Astrocyte (in vitro differentiated cells and primary cell): ENCODE data around the gene BAG3. TPM values are rescaled to one million over a fixed set of nuclear protein-coding genes. Genes with fewer than 3 reads are reported as not detected.

Source experiments
- DNase-seq: peaks from one replicate; pipeline ENCODE4 v3.0.0-alpha.2; 2010; ENCODE audit warnings: low read depth
- FAIRE-seq: peaks from 2 replicates; lab custom pipeline; 2011; peaks lifted over from hg19 to GRCh38; lab: Jason Lieb, UNC
- H2AFZ ChIP-seq: 2 replicates; pipeline ENCODE4 v1.6.0; 2012; ENCODE audit warnings: low read depth, low read length, inconsistent platforms
- H3K27ac ChIP-seq: 2 replicates; pipeline ENCODE4 v1.5.1; 2011; ENCODE audit warnings: low read depth, low read length, inconsistent platforms
- H3K27me3 ChIP-seq: 2 replicates; pipeline ENCODE4 v1.6.0; 2011; ENCODE audit warnings: low read length, inconsistent platforms; ENCODE audit not compliant: insufficient read depth
- H3K36me3 ChIP-seq: 2 replicates; pipeline ENCODE4 v1.5.1; 2011; ENCODE audit warnings: low read length, inconsistent platforms; ENCODE audit not compliant: insufficient read depth
- H3K4me1 ChIP-seq: 2 replicates; pipeline ENCODE4 v1.5.1; 2011; ENCODE audit warnings: low read length, inconsistent platforms; ENCODE audit not compliant: insufficient read depth
- H3K4me2 ChIP-seq: 2 replicates; pipeline ENCODE4 v1.6.0; 2012; ENCODE audit warnings: low read length, inconsistent platforms
- H3K4me3 ChIP-seq: 2 replicates; pipeline ENCODE4 v1.5.1; 2011; ENCODE audit warnings: low read depth, mild to moderate bottlenecking, low read length, inconsistent platforms; ENCODE audit not compliant: insufficient read depth
- H3K79me2 ChIP-seq: 2 replicates; pipeline ENCODE4 v1.6.0; 2012; ENCODE audit warnings: mild to moderate bottlenecking, low read length, inconsistent platforms; ENCODE audit not compliant: insufficient read depth
- H3K9ac ChIP-seq: 2 replicates; pipeline ENCODE4 v1.6.0; 2012; ENCODE audit warnings: mild to moderate bottlenecking, low read length, inconsistent platforms
- H3K9me3 ChIP-seq: 2 replicates; pipeline ENCODE4 v1.5.1; 2012; ENCODE audit warnings: low read depth, mild to moderate bottlenecking, low read length, inconsistent platforms; ENCODE audit not compliant: insufficient read depth
- H4K20me1 ChIP-seq: 2 replicates; pipeline ENCODE4 v1.6.0; 2012; ENCODE audit warnings: low read length, inconsistent platforms; ENCODE audit not compliant: insufficient read depth
- H3K27ac Mint-ChIP-seq: one replicate; pipeline ENCODE4 v1.8.0; 2021; ENCODE audit warnings: mild to moderate bottlenecking, mixed read lengths; ENCODE audit not compliant: unreplicated experiment
- H3K27me3 Mint-ChIP-seq: one replicate; pipeline ENCODE4 v1.8.0; 2021; ENCODE audit warnings: low read depth, mixed read lengths; ENCODE audit not compliant: unreplicated experiment
- H3K36me3 Mint-ChIP-seq: one replicate; pipeline ENCODE4 v1.8.0; 2021; ENCODE audit warnings: low read depth, mixed read lengths; ENCODE audit not compliant: unreplicated experiment
- H3K4me1 Mint-ChIP-seq: one replicate; pipeline ENCODE4 v1.8.0; 2021; ENCODE audit warnings: low read depth, mixed read lengths; ENCODE audit not compliant: unreplicated experiment
- H3K4me3 Mint-ChIP-seq: one replicate; pipeline ENCODE4 v1.8.0; 2021; ENCODE audit warnings: mild to moderate bottlenecking, moderate library complexity, mixed read lengths; ENCODE audit not compliant: unreplicated experiment
- H3K9me3 Mint-ChIP-seq: one replicate; pipeline ENCODE4 v1.8.0; 2021; ENCODE audit warnings: mild to moderate bottlenecking, mixed read lengths; ENCODE audit not compliant: unreplicated experiment
- EZH2 ChIP-seq: IDR thresholded peaks from 2 replicates; pipeline ENCODE4 v1.6.1; 2012; ENCODE audit warnings: mild to moderate bottlenecking, low read length, inconsistent platforms; ENCODE audit not compliant: insufficient read depth
- total RNA-seq: library from RNA; stranded (reverse); gene quantifications from 2 replicates; pipeline ENCODE4 v1.2.1, GENCODE V29; 2021
- TF ChIP-seq, protein P1 (sequence below): IDR thresholded peaks from 2 replicates; pipeline ENCODE4 v1.5.1; 2011; ENCODE audit warnings: low read depth, mild to moderate bottlenecking, inconsistent platforms, low read length, moderate library complexity; ENCODE audit not compliant: insufficient read depth

Gene BAG3
- total RNA-seq, 1 donor from 2014 or later, result 71.6 TPM

DNA sequence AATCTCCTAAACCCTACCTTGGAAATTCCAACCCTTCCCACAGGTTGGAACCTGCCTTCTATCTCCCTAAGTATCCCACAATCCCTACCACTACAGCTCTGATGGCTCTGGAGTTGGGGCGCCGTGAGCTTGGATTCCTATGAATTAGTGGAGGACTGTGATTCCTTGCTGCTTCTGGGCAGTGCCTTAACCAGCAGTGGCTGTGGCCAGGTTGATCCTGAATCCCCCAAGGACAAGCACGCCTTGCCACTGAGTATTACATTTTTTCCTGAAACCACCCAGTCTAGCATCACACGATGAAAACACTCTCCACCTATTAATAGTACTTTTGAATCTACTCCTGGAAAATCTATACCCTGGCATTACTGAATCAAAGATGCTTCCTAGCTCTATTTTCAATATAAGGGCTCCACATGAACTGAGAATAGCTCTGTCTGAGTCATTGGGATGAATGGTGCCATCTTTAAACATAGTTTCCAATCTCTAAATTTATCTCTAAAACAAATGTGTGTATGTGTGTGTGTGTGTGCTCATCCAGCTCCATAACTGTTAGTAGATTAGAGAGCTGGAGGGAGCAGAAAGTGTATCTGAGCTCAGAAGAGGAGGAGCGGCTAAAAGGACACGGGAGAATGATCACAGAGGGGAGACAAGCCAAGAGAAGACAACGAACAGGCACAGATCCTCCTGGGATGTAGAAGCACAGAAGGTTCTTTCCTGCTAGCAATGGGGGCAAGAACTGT lies 62.7 kb downstream of the BAG3 start:
- H3K36me3 ChIP-seq, result no peaks in the 10 kb centered on the region
- Mint-ChIP-seq H3K4me1 (peaks cover 2% of the 10 kb centered on the region), H3K36me3 (no peaks in the 10 kb centered on the region), H3K9me3 (peaks cover 11% of the 10 kb centered on the region), H3K27me3 (no peaks in the 10 kb centered on the region), H3K27ac (no peak overlapping the region), H3K4me3 (no peak overlapping the region)
- H3K27ac ChIP-seq, result no peak overlapping the region
- H3K4me2 ChIP-seq, result no peak overlapping the region
- TF ChIP-seq, protein P1, sequence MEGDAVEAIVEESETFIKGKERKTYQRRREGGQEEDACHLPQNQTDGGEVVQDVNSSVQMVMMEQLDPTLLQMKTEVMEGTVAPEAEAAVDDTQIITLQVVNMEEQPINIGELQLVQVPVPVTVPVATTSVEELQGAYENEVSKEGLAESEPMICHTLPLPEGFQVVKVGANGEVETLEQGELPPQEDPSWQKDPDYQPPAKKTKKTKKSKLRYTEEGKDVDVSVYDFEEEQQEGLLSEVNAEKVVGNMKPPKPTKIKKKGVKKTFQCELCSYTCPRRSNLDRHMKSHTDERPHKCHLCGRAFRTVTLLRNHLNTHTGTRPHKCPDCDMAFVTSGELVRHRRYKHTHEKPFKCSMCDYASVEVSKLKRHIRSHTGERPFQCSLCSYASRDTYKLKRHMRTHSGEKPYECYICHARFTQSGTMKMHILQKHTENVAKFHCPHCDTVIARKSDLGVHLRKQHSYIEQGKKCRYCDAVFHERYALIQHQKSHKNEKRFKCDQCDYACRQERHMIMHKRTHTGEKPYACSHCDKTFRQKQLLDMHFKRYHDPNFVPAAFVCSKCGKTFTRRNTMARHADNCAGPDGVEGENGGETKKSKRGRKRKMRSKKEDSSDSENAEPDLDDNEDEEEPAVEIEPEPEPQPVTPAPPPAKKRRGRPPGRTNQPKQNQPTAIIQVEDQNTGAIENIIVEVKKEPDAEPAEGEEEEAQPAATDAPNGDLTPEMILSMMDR, result no peak
- no peak for TF ChIP-seq EZH2
- H4K20me1 ChIP-seq, result no peaks in the 10 kb centered on the region
- H3K9me3 ChIP-seq, result no peaks in the 10 kb centered on the region
- no peak overlapping the region for H3K9ac ChIP-seq
- no peak overlapping the region for H3K4me3 ChIP-seq
- FAIRE-seq (no peak), DNase-seq (no peak)
- H3K79me2 ChIP-seq, result no peaks in the 10 kb centered on the region
- H2AFZ ChIP-seq, result no peak overlapping the region
- no peaks in the 10 kb centered on the region for H3K27me3 ChIP-seq
- no peaks in the 10 kb centered on the region for H3K4me1 ChIP-seq

DNA sequence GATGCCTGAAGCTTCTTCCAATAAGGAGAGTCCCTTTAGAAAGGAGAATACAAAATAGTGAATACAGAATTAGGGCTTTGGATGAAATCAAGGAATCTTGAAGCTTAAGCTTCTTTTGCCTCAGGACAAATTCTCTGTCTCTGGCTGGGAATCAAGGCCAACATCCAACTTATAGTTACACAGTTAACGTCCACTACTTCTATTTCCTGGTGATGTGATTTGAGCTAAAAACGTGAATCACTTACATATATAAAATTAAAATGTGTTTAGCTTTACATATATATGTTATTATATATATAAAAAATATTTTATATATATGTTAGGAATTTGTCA lies 63.3 kb downstream of the BAG3 start:
- Mint-ChIP-seq H3K4me1 (peaks cover 2% of the 10 kb centered on the region), H3K27me3 (no peaks in the 10 kb centered on the region), H3K9me3 (peaks cover 10% of the 10 kb centered on the region), H3K36me3 (no peaks in the 10 kb centered on the region), H3K27ac (no peak overlapping the region), H3K4me3 (no peak overlapping the region)
- Histone ChIP-seq H3K27ac (no peak overlapping the region), H3K36me3 (no peaks in the 10 kb centered on the region), H2AFZ (no peak overlapping the region), H3K27me3 (no peaks in the 10 kb centered on the region), H3K9me3 (no peaks in the 10 kb centered on the region), H3K4me3 (no peak overlapping the region), H4K20me1 (no peaks in the 10 kb centered on the region), H3K9ac (no peak overlapping the region), H3K79me2 (no peaks in the 10 kb centered on the region), H3K4me1 (no peaks in the 10 kb centered on the region), H3K4me2 (no peak overlapping the region)
- TF ChIP-seq, protein P1, result no peak
- no peak for TF ChIP-seq EZH2
- DNase-seq (no peak), FAIRE-seq (no peak)
